LNCAP (cell line): ENCODE data around the gene KATNB1.

Source experiments
- TF ChIP-seq, protein P1 (sequence below): fragments of 450-650 bp; IDR thresholded peaks from 2 replicates; pipeline ENCODE4 v1.5.1; 2017; ENCODE audit warnings: mild to moderate bottlenecking

KATNB1 gene

DNA sequence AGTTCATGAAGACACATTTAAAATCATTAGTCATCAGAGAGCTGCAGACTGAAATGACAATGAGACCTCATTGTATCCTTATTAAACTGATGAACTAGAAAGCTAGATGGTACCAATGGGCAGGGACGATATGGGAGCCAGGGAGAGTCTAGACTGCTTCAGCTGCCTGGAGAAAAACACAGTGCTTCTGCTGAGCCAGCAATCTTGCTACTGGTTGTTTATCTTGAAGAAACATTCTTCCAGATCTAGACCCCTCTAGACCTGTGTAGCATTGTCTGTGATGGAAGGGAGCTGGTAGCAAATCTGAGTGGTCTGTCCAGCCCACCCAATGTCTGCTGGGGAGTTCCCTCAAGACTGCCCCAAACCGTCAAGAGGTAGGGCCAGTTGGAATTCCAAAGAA is 42.9 kb upstream of the KATNB1 start:
- TF ChIP-seq, protein P1, sequence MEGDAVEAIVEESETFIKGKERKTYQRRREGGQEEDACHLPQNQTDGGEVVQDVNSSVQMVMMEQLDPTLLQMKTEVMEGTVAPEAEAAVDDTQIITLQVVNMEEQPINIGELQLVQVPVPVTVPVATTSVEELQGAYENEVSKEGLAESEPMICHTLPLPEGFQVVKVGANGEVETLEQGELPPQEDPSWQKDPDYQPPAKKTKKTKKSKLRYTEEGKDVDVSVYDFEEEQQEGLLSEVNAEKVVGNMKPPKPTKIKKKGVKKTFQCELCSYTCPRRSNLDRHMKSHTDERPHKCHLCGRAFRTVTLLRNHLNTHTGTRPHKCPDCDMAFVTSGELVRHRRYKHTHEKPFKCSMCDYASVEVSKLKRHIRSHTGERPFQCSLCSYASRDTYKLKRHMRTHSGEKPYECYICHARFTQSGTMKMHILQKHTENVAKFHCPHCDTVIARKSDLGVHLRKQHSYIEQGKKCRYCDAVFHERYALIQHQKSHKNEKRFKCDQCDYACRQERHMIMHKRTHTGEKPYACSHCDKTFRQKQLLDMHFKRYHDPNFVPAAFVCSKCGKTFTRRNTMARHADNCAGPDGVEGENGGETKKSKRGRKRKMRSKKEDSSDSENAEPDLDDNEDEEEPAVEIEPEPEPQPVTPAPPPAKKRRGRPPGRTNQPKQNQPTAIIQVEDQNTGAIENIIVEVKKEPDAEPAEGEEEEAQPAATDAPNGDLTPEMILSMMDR = no peak

DNA sequence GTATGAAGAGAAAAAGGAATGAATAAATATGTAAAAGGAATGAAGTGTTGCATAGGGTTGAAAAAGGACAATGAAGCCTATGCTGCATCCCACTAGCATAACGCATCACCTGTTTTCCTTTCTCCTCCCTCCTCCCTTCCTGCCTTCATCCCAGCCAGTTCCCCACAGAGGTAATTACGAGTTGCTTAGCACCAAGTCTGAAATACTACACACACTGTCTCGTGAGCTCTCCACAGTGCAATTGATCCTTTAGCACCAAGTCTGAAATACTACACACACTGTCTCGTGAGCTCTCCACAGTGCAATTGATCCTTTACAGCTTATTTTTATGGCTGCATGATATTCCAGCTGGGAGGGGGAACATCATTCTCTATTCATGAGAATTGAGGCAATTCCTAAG is 42.0 kb upstream of the KATNB1 start:
- TF ChIP-seq, protein P1 = no peak

- TF ChIP-seq, protein P1 = no peak
These were observed 41.3 kb upstream of the KATNB1 start for GRCh38 chr16:57694231-57694724.

DNA sequence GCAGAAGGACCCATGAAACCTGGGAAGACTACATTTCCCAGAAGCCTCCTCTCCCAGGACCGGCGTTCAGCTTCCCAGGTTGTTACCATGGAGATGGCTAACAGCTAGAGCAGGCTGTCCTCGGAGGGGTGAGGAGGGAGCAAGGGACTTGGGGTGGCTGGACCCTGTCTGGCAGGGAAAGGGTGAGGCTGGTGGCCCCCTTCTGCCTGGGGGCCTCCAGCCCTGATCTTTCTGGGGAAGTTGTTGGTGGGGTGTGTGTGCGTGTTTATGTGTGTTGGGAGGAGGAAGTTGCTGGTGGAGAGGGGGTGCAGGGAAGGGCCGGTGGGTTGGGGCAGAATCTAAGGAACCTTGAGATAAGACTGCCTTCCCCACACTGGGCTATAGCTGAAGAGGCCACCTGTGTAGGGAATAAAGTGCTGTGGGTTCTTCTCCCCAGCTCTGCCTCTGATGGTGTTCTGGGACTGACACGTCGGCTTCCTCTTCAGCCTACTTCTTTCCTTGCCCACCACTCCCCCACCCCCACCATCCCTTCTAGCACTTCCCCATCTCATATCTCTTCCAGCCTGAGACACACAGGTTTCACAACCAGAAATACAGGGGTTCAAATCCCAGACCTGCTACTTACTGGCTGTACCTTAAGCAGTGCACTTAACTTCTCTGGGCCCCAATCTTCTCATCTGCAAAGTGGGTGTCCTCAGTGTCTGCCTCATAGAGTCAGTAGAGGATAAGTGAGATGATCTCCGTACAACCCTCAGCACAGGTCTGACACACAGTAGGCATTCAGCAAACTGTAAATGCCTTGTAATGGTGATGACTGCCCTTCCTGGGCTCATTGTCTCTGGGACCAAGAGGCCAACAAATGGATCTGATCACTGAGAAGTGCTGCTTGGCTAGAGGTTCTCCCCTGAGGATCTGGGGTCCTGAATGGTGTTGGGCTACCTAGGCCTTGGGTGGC is 40.6 kb upstream of the KATNB1 start, which contains the start of gene DRC7:
DRC7 (plus strand) TSS at position 82 of the 955 bp plus-strand sequence. CDS start 3,144 bp downstream, outside the sequence.
- TF ChIP-seq, protein P1 = no peak

- TF ChIP-seq, protein P1 = no peak
These were observed 39.9 kb upstream of the KATNB1 start for GRCh38 chr16:57695680-57696069.

- TF ChIP-seq, protein P1 = no peak
These were observed 39.3 kb upstream of the KATNB1 start for GRCh38 chr16:57696240-57696639.

- TF ChIP-seq, protein P1 = no peak
These were observed 37.6 kb upstream of the KATNB1 start for GRCh38 chr16:57697896-57698537.
